Measurements from ENCODE around the gene DGCR6.
"Not testable (repeated sequence)": the region's sequence is repeated elsewhere in the genome, so short reads cannot be mapped to it uniquely, and the experiment has no call there.

The DGCR6 gene

DNA sequence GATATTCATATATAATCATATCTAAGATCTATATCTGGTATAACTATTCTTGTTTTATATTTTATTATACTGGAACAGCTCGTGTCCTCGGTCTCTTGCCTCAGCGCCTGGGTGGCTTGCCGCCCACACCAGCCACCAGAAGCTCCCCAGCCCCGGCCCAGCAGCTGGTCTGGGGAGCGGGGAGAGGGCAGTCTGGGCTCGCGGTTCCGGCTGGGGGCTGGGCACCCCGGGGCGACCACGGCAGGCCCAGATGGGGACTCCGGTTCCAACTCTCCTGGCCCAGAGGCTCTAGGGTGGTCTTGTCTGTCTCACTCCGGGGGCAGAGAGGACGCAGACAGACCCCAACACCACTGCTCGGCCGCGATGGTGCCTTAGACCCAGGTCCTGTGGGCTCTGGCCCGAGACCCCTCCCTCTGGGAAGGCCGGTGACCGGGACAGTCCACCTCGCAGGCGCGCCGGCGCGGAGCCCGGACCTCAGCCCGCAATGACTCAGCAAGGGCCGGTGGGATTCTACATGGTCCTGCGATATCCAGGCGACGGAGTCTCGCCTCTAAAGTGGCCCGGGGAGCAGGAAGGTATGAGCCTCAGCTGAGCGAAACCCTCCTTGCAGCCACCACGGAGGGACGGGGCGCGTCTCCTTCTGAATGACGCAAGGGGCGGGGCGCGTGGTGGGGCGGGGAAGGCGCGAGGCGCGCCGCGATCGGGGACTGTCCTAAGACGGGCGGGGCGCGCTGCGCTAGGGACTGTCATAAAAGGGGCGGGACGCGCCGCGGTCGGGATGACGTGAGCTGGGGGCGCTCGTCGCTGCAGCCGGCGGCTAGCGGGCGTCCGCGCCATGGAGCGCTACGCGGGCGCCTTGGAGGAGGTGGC lies at the start of gene DGCR6:
DGCR6 (plus strand) TSS at position 781 of the 870 bp plus-strand sequence; CDS start at position 836, 55 bp downstream.
- no peak for DNase-seq (ENCODE audit: low spot score)

DNA sequence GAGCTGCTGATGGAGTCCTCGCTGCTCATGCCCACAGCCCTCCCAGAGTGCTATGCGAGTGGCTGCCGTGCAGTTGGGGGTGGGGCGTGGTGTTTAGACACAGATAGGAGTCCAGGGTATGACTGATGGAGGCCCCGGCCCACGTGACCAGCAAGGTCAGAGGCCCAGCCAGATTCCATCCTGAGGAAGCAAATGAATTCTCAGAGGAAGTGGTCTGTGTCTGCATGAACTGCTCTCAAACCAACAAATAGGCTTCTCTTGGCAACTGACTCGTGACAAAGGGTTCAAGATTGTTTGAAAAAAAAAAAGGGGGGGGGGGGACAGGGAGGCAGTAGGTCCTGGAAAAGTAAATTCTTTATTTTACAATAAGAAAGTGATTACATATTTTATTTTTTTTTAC lies 46.8 kb upstream of the DGCR6 start:
- not testable (repeated sequence) for DNase-seq (ENCODE audit: low spot score)

DNA sequence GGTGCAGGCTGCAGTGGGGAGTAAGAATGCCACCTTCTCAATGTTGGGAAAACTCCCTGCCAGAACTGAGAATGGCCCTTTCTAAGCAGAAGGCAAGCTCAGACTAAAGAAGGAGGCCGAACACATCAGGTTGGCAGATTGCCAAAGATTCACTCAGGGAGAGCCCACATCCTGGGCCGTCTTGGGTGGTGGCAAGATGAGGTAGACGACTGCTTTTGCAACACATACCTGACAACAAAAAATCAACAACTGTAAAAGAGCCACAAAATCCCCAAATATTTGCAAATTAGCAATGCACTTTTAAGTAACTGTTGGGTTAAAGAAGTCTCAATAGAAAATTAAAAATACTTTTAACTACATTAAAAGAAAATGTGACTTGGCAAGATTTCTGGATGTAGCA lies 24.9 kb upstream of the DGCR6 start:
- not testable (repeated sequence) for DNase-seq (ENCODE audit: low spot score)

DNA sequence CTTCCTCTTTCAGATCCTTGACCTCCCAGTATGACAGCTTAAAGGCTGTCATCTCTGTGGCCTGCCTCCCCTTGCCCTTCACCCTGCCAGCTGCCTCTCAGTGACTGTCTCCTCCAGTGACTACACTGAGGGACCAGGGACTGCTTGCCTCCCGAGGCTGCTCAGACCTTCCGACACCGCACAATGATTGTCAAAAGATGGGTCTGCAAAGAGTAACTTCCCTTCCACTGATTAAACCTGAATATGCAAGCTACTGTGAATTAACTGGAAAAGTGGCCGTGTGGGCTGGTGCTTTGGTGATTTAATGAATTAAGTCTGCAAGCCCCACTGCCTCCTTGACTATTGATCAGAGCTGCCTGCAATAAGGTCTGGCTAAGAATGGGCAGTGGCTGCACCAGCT lies 21.7 kb upstream of the DGCR6 start:
- not testable (repeated sequence) for DNase-seq (ENCODE audit: low spot score)

DNA sequence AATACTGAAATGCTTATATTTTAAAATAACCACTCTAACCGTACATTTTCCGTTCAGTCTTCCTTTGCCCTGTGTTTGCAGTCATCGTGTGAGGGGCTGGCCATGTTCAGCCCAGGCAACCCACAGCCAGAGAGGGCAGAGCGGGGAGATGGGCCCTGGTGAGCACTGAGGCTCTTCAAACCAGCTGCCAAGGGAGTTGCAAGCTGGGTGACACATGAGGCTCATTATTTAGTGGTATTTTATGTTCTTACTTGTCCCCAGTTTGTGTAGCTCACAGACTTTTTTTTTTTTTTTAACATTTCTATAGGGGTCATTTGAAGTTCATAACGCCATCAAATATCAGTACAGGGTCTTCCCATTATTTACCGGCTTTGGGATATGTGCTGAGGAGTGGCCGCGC lies 18.0 kb upstream of the DGCR6 start:
- DNase-seq (ENCODE audit: low spot score) = no peak

DNA sequence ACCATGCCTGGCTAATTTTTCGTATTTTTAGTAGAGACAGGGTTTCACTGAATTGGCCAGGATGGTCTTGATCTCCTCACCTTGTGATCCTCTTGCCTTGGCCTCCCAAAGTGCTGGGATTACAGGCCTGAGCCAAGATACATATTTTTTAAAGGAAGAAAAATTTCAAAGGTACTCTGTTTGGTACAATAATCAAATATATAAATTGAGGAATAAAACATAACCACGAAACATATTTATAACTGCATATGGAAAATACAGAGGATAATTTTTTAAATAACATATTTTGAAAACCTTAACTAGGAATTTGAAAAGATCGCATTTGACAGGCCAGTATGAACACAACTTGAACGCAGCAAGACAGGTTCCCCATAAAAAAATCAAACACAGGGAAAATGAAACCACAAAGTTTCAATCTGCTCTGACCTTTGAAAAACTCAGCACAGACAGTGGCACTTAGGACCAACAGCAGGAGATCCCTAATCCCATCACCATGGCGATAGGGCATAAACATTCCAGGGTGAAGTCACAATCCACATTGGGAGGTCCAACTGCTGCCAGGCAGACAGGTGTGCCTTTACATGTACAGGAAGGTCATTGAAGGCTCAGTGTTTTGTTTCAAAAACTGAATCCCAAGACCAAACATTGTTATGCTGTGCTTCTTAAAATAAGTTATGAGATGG lies 15.5 kb upstream of the DGCR6 start:
- DNase-seq (ENCODE audit: low spot score) = not testable (repeated sequence)

DNA sequence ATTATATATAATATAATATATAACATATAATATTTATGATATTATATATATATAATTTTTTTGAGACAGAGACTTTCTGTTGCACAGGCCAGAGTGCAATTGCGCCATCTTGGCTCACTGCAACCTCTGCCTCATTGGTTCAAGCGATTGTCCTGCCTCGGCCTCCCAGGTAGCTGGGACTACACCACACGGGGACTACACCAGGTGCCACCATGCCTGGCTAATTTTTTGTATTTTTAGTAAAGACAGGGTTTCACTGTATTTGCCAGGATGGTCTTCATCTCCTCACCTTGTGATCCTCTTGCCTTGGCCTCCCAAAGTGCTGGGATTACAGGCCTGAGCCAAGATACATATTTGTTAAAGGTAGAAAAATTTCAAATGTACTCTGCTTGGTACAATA lies 12.3 kb upstream of the DGCR6 start:
- not testable (repeated sequence) for DNase-seq (ENCODE audit: low spot score)

DNA sequence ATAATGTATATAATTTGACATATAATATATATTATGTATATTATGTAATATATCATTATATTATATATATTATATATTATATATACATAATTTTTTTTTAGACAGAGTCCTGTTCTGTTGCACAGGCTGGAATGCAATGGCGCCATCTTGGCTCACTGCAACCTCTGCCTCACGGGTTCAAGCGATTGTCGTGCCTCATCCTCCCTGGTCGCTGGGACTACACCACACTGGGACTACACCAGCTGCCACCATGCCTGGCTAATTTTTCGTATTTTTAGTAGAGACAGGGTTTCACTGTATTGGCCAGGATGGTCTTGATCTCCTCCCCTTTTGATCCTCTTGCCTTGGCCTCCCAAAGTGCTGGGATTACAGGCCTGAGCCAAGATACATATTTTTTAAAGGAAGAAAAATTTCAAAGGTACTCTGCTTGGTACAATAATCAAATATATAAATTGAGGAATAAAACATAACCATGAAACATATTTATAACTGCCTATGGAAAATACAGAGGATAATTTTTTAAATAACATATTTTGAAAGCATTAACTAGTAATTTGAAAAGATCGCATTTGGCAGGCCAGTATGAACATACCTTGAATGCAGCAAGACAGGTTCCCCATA lies 10.0 kb upstream of the DGCR6 start:
- not testable (repeated sequence) for DNase-seq (ENCODE audit: low spot score)

DNA sequence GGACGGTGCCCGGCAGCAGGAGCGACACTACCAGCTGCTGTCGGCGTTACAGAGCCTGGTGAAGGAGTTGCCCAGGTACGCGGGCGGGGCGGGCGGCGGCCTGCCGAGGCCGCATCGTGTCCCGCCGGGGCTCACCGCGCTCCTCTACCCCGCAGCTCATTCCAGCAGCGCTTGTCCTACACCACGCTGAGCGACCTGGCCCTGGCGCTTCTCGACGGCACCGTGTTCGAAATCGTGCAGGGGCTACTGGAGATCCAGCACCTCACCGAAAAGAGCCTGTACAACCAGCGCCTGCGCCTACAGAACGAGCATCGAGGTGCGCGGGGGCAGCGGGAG lies 258 bp downstream of the DGCR6 start:
- not testable (repeated sequence) for DNase-seq (ENCODE audit: low spot score)

DNA sequence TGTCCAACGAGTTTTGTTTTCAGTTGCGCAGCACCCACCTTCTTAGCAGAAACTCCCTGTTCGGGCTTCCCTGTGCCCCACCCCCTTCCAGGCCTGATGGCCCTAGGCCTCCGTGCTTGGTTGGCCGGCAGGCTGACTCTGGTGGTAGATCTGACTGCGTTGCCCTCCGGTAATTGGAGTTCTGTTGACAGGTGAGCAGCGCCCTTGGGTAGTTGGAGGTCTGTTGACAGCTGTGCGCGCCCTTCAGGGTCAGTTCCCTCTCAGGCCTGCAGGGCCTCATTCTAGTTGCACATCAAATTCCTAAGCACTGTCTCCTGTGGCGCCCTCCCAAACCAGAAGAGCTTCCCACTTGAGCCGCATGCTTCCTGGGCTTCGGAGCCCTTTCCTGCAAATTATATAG lies 776 bp downstream of the DGCR6 start:
- no peak for DNase-seq (ENCODE audit: low spot score)

DNA sequence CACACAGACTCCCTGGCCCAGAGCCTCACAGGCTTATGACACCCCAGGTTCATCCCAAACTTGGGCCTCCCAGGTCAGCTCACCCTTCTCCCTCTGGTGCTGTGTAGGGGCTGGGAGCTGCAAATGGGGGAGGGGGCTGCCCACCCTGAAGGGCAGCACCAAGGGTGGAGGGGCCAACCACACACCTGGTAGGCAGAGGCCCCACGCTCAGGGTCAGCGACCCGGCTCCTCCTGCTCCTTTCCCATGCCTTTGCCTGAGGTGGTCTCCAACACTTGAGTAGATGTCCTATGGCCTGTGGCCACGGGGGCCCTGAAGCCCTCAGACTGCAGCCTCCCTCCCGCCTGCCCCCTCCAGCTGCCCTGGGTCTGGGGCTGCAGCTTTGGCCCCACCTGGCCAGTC lies 3.4 kb downstream of the DGCR6 start:
- no peak for DNase-seq (ENCODE audit: low spot score)

DNA sequence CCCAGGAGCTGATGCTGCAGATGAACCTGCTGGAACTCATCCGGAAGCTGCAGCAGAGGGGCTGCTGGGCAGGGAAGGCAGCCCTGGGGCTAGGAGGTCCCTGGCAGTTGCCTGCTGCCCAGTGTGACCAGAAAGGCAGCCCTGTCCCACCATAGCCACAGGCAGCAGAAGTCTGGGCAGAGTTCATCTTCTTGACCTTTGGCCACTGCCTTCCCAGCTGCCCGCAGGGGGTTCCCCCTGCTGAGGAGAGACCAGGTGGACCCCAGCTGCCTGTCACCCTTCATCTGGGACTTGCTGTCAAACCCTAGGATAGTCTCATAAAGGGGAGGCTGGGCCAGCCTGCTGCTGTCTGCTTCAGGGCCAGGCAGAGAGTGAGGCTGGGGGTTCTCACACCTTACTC lies 5.4 kb downstream of the DGCR6 start:
- not testable (repeated sequence) for DNase-seq (ENCODE audit: low spot score)

DNA sequence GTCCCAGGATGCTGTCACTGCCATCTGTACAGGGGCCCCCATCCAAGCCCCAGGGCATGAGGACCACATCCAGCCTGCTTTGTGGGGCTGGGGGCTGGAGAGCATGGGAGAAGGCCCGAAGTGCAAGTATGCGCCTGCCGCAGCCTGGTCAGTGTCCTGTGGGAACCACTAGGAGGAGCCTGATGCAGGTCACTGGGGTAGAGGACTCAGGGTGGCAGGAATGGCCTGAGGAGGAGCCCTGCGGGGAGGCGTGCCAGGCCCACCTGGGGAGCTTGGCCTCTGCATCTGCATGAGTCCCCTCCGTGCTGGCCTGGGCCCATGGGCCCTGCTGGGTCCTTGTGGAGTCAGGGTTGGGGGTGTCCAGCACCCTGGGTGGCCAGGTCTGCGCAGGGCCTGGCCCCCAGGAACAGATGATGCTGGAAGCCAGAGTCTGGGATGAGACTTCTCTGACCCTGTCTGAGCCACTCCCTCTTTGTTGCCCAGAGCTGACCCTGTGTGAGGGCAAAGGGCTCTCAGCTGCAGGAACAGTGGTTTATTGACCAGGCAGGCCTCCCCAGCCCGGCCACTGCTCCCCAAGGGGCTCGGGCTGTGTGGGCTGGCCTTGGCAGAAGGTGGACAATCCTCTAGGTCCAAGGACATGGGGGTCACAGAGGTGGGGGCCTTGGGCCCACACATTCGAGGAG lies 6.3 kb downstream of the DGCR6 start:
- DNase-seq (ENCODE audit: low spot score) = not testable (repeated sequence)

DNA sequence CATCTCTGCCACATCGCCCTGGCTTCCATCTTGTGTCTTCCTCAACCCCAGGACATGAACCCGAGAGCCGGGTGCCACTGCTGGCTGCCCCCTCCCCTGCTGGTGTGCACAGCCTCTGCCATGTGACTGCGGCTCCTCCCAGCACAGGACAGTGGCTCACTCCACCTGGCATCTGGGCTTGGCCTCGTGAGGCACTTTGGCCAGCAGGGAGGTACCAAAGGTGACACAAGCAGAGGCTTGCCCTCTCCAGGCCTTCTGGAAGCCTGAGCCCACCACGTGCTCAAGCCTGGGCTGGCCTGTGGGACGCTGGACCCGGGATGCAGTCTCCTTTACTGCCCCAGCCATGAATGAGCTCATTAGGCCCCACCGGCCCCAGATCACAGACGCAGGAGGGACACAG lies 8.4 kb downstream of the DGCR6 start:
- not testable (repeated sequence) for DNase-seq (ENCODE audit: low spot score)

DNA sequence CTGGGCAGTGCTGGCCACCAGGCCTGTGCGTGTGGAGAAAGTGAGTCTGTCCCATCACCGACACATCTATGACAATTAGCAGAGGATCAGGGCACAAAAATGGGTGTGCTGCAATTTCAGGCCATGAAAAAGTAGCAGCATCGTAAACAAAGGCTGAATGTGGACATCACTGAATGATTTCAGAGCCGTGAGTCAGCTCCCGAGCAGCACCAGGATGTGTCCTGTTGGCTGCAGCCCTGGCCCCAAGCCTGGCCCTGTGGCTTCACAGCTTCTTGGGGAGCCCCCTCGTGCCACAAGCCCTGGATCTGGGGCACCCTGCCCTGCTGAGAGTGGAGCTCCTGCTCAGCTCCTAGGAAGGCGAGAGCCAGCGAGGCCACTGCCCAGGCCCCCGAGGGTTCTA lies 9.4 kb downstream of the DGCR6 start:
- DNase-seq (ENCODE audit: low spot score) = not testable (repeated sequence)

DNA sequence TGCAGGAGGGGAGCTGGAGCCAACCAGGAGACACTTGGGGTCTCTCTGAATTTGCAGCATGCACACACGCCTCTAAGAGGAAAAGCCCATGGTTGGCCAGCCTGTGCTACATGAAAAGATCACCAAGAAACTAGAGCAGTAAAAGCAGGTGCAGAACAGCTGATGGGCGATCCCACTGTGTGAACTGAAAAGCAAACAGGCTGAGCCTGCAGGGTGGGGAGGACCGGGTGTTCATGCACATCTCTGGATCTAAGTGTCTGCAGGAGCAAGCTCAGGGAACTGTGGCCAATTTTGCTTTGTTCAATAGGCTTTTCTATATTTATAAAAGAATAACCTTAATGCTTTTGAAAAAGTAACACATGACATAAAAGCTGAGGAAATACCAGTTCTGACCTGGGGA lies 11.7 kb downstream of the DGCR6 start:
- DNase-seq (ENCODE audit: low spot score) = not testable (repeated sequence)

DNA sequence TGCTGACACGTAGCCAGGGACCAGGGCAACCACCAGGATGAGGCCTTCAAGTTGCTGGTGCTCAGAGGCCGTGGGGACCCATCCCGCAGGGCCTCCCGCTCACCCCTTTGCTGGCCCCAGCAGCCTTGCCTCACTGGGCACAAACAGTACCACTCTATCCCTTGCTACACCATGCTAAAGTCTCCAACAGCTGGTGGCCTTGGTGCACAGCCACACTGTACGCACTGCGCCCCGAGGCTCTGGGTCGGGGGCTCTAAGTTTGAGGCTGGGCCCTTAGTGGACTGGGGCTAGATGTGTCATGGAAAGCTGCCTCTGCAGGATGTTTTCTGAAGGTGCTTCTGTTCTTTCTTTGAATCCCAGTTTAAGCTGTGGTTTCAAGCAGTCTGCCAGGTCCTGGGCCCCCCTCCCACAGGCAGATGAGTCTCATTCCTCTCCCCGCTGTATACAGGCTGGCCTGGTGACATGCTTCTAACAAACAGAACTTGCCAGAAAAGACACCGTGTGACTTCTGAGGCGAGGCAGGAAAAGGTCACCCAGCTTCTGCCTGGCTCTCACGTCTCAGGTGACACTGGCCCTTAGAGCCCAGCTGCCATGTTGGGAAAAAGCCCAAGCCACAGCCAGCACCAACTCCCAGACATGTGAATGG lies 14.3 kb downstream of the DGCR6 start:
- not testable (repeated sequence) for DNase-seq (ENCODE audit: low spot score)

DNA sequence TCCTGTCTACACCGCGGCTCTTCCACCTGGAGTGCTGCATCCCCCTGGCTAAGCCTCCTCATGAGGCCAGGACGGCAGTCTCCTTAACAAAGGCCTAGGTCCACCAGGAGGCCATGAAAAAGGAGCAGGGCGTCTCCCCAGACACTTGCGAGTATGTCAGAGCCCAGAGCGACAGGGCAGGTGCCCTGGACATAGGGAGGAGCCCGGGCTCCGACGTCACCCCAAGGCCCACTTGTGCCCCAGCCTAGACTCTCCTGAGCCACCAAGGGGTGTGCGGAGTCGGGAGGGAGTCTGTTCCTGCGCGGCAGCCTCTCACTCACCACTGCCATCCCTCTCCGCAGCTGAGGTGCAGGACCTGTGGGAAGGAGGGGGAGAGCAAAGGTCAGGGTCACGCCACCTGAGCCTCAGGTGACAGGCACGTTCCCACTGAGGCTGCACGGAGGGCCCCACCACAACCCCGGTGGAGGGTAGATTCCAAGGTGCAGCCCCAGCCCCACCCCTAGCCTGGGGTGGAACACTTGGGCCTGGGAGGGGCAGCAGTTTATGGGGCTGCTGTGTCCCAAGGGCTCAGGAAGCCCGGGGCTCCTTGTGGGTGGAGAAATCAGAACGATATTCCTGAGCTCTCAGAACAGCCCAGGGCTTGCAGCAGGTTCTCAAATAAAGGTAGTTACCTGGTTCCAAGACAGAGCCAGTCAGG lies 19.4 kb downstream of the DGCR6 start:
- DNase-seq (ENCODE audit: low spot score) = no peak

DNA sequence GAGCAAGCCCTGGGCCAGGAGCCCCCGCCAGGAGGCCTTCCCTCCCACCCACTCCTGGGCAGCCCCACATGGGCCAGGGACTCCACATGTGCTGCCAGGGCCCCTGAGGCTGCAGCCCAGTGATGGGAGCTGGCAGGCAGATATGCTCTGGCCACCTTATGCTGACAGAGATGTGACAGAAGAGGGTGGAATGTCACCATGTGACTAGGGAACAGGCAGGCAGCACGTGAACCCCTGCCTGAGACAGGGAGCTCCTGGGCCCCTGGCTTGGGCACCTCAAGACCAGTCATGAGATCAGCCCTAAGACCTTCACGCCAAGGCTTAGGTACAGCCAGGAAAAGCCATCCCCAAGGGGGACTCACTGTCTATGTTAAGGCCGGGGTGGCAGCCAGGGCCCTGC lies 20.9 kb downstream of the DGCR6 start:
- DNase-seq (ENCODE audit: low spot score) = no peak

DNA sequence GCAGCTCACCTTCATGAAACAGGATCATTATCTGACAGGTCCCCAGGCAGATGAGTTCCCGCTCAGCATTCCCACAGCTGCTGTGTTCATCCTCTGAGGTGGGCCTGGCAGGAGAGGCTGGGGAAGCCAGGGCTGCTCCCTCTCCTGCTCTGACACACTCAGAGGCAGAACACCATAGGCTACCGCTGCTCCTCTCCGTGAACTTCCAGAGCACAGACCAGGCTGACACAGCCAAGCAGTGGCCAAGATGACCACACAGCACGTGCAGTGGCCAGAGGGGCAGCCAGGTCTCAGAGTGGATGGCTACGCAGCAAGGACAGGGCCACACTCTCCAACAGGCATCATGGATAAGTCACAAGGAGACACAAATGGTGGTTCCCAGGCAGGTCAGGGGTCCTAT lies 21.5 kb downstream of the DGCR6 start:
- no peak for DNase-seq (ENCODE audit: low spot score)

DNA sequence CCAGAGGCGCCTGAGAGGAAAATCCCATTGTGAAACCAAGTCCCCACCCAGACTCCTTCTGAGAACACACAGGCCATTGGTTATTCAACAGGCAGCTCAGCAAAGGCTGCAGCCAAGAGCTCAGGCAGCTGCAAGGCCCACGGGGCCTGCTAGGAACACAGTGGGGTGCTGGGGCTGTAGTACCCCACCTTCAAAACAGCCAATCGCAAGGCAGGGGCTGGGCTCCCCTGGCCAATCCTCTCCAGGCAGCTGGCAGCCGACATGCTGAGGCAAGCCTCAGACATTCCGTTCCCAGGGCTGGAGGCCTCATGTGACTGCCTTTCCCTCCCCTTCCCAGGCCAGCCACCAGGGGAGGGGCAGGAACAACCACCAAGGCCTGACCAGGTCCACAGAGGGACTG lies 23.3 kb downstream of the DGCR6 start:
- DNase-seq (ENCODE audit: low spot score) = no peak
